Measurements from ENCODE around the gene ADARB1. TPM values are rescaled to one million over a fixed set of nuclear protein-coding genes. Genes with fewer than 3 reads are reported as not detected.

The ADARB1 gene
- total and polyA plus RNA-seq, 2 experiments from 2014 or later: 16.0 to 17.3 TPM

GRCh38 chr21:45109831-45110492, 35.6 kb downstream of the ADARB1 start:
- no peak for DNase-seq (ENCODE audit: low spot score)
- Histone ChIP-seq H3K9me2 (replicated peaks; ENCODE audit: insufficient read depth) (no peaks in the 10 kb centered on the region), H3K4me2 (no peak overlapping the region), H3K4me1 (ENCODE audit: insufficient read depth) (peaks cover 6% of the 10 kb centered on the region), H3K4me3 (no peak overlapping the region), H3K79me2 (peaks cover 70% of the 10 kb centered on the region), H3K27me3 (no peaks in the 10 kb centered on the region), H3K9me3 (ENCODE audit: low read depth) (no peaks in the 10 kb centered on the region), H2AFZ (no peak overlapping the region), H3K36me3 (replicated peaks; ENCODE audit: insufficient read depth, low read depth) (no peaks in the 10 kb centered on the region), H3K27ac (no peak overlapping the region), H4K20me1 (ENCODE audit: insufficient read depth, poor library complexity, severe bottlenecking) (peaks cover 4% of the 10 kb centered on the region)
- WGBS (ENCODE audit: low lambda C conversion rate, missing lambda C conversion rate): 88% methylated on average over 15 of the region's 15 CpGs
- TF ChIP-seq EZH2 (IDR thresholded peaks at IDR 0.05; ENCODE audit: borderline replicate concordance) (no peak), CTCF (IDR thresholded peaks at IDR 0.05; ENCODE audit: poor library complexity) (no peak)

- no peak overlapping the region for H3K4me2 ChIP-seq
- 83% methylated on average over 18 of the region's 18 CpGs for WGBS (ENCODE audit: low lambda C conversion rate, missing lambda C conversion rate)
- no peaks in the 10 kb centered on the region for H3K9me3 ChIP-seq (ENCODE audit: low read depth)
- H3K27ac ChIP-seq: no peak overlapping the region
- H3K4me3 ChIP-seq: no peak overlapping the region
- peaks cover 4% of the 10 kb centered on the region for H4K20me1 ChIP-seq (ENCODE audit: insufficient read depth, poor library complexity, severe bottlenecking)
- H3K4me1 ChIP-seq (ENCODE audit: insufficient read depth): no peaks in the 10 kb centered on the region
- peaks cover 72% of the 10 kb centered on the region for H3K79me2 ChIP-seq
- no peaks in the 10 kb centered on the region for H3K9me2 ChIP-seq (replicated peaks; ENCODE audit: insufficient read depth)
- no peaks in the 10 kb centered on the region for H3K27me3 ChIP-seq
- H3K36me3 ChIP-seq (replicated peaks; ENCODE audit: insufficient read depth, low read depth): no peaks in the 10 kb centered on the region
- TF ChIP-seq EZH2 (IDR thresholded peaks at IDR 0.05; ENCODE audit: borderline replicate concordance): no peak
- DNase-seq (ENCODE audit: low spot score): no peak
- H2AFZ ChIP-seq: no peak overlapping the region
Measured at GRCh38 chr21:45110873-45111624, 36.7 kb downstream of the ADARB1 start.

DNA sequence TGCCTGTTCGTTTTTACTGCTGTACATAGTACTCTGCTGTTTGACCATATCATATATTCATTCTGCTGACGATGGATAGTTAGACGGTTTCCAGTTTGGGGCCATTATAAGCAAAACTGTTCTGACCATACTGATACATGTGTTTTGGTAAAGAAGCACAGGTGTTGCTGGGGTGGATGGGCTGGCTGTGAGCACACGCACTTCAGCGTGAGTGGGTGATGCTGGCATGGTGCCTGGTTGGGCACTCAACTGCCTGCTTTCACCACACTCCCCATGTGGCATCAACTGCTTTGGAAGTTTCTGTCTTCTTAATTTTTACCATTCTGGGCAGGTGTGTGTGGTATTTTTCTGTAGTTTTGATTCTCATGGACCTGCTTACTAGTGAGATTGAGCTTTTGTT, 37.3 kb downstream of the ADARB1 start:
- H3K36me3 ChIP-seq (replicated peaks; ENCODE audit: insufficient read depth, low read depth): no peaks in the 10 kb centered on the region
- H3K9me3 ChIP-seq (ENCODE audit: low read depth): no peaks in the 10 kb centered on the region
- no peak overlapping the region for H3K4me3 ChIP-seq
- H3K4me1 ChIP-seq (ENCODE audit: insufficient read depth): no peaks in the 10 kb centered on the region
- no peak overlapping the region for H3K4me2 ChIP-seq
- no peaks in the 10 kb centered on the region for H3K27me3 ChIP-seq
- H4K20me1 ChIP-seq (ENCODE audit: insufficient read depth, poor library complexity, severe bottlenecking): peaks cover 4% of the 10 kb centered on the region
- 97% methylated on average over 5 of the region's 5 CpGs for WGBS (ENCODE audit: low lambda C conversion rate, missing lambda C conversion rate)
- no peak for DNase-seq (ENCODE audit: low spot score)
- H3K79me2 ChIP-seq: peaks cover 69% of the 10 kb centered on the region
- no peak overlapping the region for H3K27ac ChIP-seq
- TF ChIP-seq CTCF (IDR thresholded peaks at IDR 0.05; ENCODE audit: poor library complexity) (no peak), EZH2 (IDR thresholded peaks at IDR 0.05; ENCODE audit: borderline replicate concordance) (no peak), EZH2phosphoT487 (IDR thresholded peaks at IDR 0.05; ENCODE audit: low read depth, severe bottlenecking, unreplicated experiment) (no peak)
- H2AFZ ChIP-seq: no peak overlapping the region
- H3K9me2 ChIP-seq (replicated peaks; ENCODE audit: insufficient read depth): no peaks in the 10 kb centered on the region

DNA sequence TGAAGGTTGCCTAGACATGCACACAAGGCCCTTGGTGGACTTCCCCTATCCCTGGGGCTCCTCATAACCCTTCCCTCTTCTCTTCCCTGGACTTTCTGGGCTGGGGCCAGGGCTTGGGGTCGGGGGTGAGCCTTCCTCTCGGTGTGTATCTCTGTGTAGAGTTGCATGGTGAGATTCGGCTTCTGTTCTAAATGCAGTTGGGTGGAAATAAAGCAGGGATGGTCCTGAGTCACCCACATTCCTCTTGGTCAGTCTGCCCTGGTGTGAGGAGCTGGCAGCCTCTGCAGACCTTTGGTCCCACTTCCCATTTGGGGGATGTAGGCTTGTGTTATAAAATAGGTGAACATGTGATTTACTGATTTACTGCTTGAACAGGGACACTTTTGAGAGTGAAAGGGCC, 38.0 kb downstream of the ADARB1 start:
- DNase-seq (ENCODE audit: low spot score): no peak
- Histone ChIP-seq H3K9me3 (ENCODE audit: low read depth) (no peaks in the 10 kb centered on the region), H3K36me3 (replicated peaks; ENCODE audit: insufficient read depth, low read depth) (no peaks in the 10 kb centered on the region), H2AFZ (no peak overlapping the region), H3K27ac (no peak overlapping the region), H3K27me3 (no peaks in the 10 kb centered on the region), H4K20me1 (ENCODE audit: insufficient read depth, poor library complexity, severe bottlenecking) (peaks cover 4% of the 10 kb centered on the region), H3K4me1 (ENCODE audit: insufficient read depth) (no peaks in the 10 kb centered on the region), H3K4me3 (no peak overlapping the region), H3K4me2 (no peak overlapping the region), H3K79me2 (peaks cover 64% of the 10 kb centered on the region), H3K9me2 (replicated peaks; ENCODE audit: insufficient read depth) (no peaks in the 10 kb centered on the region)
- TF ChIP-seq EZH2 (IDR thresholded peaks at IDR 0.05; ENCODE audit: borderline replicate concordance): no peak
- no peak for TF ChIP-seq EZH2phosphoT487 (IDR thresholded peaks at IDR 0.05; ENCODE audit: low read depth, severe bottlenecking, unreplicated experiment)
- TF ChIP-seq CTCF (IDR thresholded peaks at IDR 0.05; ENCODE audit: poor library complexity): no peak
- 81% methylated on average over 3 of the region's 3 CpGs for WGBS (ENCODE audit: low lambda C conversion rate, missing lambda C conversion rate)
